Measurements from ENCODE around the gene DNAJC17.

DNA sequence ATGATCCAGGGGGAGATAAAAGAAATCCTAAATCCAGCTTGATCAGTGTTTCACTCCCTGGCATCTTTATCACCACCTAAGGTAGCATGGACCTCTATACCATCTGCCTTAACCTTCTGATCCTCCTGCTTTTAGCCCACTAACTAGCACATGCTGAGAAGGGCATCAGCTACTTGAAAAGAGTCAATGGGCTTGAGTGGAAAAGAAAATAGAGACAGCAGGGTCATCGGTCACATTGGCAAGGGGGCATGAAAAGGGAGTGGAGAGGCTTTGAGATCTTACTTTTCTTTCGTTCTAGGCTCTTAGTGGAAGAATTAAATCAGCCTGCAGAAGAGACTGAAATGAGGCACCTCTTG, 623 bp downstream of the DNAJC17 start:
- TF ChIP-seq POLR2A (IDR thresholded peaks at IDR 0.05; ENCODE audit: borderline replicate concordance, extremely low read depth, insufficient read depth, insufficient read length) = no peak
- TF ChIP-seq, protein P1, sequence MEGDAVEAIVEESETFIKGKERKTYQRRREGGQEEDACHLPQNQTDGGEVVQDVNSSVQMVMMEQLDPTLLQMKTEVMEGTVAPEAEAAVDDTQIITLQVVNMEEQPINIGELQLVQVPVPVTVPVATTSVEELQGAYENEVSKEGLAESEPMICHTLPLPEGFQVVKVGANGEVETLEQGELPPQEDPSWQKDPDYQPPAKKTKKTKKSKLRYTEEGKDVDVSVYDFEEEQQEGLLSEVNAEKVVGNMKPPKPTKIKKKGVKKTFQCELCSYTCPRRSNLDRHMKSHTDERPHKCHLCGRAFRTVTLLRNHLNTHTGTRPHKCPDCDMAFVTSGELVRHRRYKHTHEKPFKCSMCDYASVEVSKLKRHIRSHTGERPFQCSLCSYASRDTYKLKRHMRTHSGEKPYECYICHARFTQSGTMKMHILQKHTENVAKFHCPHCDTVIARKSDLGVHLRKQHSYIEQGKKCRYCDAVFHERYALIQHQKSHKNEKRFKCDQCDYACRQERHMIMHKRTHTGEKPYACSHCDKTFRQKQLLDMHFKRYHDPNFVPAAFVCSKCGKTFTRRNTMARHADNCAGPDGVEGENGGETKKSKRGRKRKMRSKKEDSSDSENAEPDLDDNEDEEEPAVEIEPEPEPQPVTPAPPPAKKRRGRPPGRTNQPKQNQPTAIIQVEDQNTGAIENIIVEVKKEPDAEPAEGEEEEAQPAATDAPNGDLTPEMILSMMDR (IDR thresholded peaks at IDR 0.05 in 2 of 3, conservative IDR thresholded peaks at IDR 0.05 in 1 of 3; ENCODE audit: borderline replicate concordance in 1 of 3, insufficient read depth in 1 of 3, low read depth in 2 of 3, low read length in 2 of 3) = no peak
- no peak for TF ChIP-seq POLR2AphosphoS5 (IDR thresholded peaks at IDR 0.05; ENCODE audit: low read depth, low read length)
- no peak for TF ChIP-seq MAX (IDR thresholded peaks at IDR 0.05)
- TF ChIP-seq SIN3A (IDR thresholded peaks at IDR 0.05; ENCODE audit: low read depth) = no peak
- TF ChIP-seq, protein P2, sequence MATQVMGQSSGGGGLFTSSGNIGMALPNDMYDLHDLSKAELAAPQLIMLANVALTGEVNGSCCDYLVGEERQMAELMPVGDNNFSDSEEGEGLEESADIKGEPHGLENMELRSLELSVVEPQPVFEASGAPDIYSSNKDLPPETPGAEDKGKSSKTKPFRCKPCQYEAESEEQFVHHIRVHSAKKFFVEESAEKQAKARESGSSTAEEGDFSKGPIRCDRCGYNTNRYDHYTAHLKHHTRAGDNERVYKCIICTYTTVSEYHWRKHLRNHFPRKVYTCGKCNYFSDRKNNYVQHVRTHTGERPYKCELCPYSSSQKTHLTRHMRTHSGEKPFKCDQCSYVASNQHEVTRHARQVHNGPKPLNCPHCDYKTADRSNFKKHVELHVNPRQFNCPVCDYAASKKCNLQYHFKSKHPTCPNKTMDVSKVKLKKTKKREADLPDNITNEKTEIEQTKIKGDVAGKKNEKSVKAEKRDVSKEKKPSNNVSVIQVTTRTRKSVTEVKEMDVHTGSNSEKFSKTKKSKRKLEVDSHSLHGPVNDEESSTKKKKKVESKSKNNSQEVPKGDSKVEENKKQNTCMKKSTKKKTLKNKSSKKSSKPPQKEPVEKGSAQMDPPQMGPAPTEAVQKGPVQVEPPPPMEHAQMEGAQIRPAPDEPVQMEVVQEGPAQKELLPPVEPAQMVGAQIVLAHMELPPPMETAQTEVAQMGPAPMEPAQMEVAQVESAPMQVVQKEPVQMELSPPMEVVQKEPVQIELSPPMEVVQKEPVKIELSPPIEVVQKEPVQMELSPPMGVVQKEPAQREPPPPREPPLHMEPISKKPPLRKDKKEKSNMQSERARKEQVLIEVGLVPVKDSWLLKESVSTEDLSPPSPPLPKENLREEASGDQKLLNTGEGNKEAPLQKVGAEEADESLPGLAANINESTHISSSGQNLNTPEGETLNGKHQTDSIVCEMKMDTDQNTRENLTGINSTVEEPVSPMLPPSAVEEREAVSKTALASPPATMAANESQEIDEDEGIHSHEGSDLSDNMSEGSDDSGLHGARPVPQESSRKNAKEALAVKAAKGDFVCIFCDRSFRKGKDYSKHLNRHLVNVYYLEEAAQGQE (IDR thresholded peaks at IDR 0.05; ENCODE audit: low read depth) = no peak

Data from HCT116 (cell line).